Measurements from ENCODE around the gene LPIN3. TPM values are rescaled to one million over a fixed set of nuclear protein-coding genes. Genes with fewer than 3 reads are reported as not detected.

Gene LPIN3
- total and polyA plus RNA-seq, 2 of the 4 experiments (the other 2 are of a cell fraction), result 2.3 to 8.3 TPM

GRCh38 chr20:41387444-41387851 lies 46.8 kb downstream of the LPIN3 start:
- Histone ChIP-seq H3K4me1 (ENCODE audit: control insufficient read depth, insufficient read depth, low read length) (no peaks in the 10 kb centered on the region), H2AFZ (replicated peaks; ENCODE audit: low read length, poor library complexity) (no peak overlapping the region), H3K9me3 (ENCODE audit: control insufficient read depth, insufficient read depth, low read length) (no peaks in the 10 kb centered on the region), H2BK20ac (ENCODE audit: low read depth, low read length) (no peak overlapping the region), H3K9me1 (ENCODE audit: insufficient read depth, low read length) (no peaks in the 10 kb centered on the region), H2AK9ac (replicated peaks; ENCODE audit: low read depth, low read length, poor library complexity) (no peak overlapping the region), H2BK15ac (ENCODE audit: low read depth, low read length) (no peak overlapping the region), H3K36me3 (ENCODE audit: control insufficient read depth, insufficient read depth, low read length) (no peaks in the 10 kb centered on the region), H4K5ac (ENCODE audit: low read depth, low read length) (no peak overlapping the region), H2BK120ac (ENCODE audit: low read depth, low read length) (no peak overlapping the region), H4K91ac (ENCODE audit: insufficient read depth, low read depth, low read length) (no peak overlapping the region), H3K27ac (ENCODE audit: insufficient read depth, low read length) (no peak overlapping the region), H3K27me3 (ENCODE audit: control insufficient read depth, insufficient read depth, low read length) (peaks cover 12% of the 10 kb centered on the region), H3K9ac (ENCODE audit: low read depth, low read length) (no peak overlapping the region), H3K23ac (ENCODE audit: low read depth, low read length) (no peak overlapping the region), H3K14ac (replicated peaks; ENCODE audit: low read depth, low read length) (no peak overlapping the region), H3K79me1 (ENCODE audit: low read depth in 1 of 2, low read length in 2 of 2) (no peaks in the 10 kb centered on the region), H3K4ac (ENCODE audit: low read depth, low read length) (no peak overlapping the region), H4K20me1 (ENCODE audit: insufficient read depth, low read length) (no peaks in the 10 kb centered on the region), H3K4me3 (ENCODE audit: insufficient read depth, low read depth, low read length) (no peak overlapping the region), H4K8ac (ENCODE audit: low read depth in 2 of 2, low read length in 2 of 2) (no peak overlapping the region), H2BK5ac (ENCODE audit: low read depth, low read length, poor library complexity, severe bottlenecking) (no peak overlapping the region), H3K4me2 (ENCODE audit: low read depth, low read length) (no peak overlapping the region), H3K56ac (ENCODE audit: extremely low read depth, insufficient read depth, low read length) (no peak overlapping the region), H2AK5ac (ENCODE audit: low read depth, low read length) (no peak overlapping the region), H3K18ac (ENCODE audit: low read depth, low read length) (no peak overlapping the region)
- in situ Hi-C loops (cut with MboI; ENCODE audit: low sequenced_read_pairs) (no loop called here), intact Hi-C loops (cut with micrococcal nuclease) (no loop called here), dilution Hi-C loops (cut with HindIII; ENCODE audit: low sequenced_read_pairs, unreplicated experiment) (no loop called here)
- ATAC-seq (ENCODE audit: low read depth), result no peak
- BruUV-seq (replicated peaks), result no TSS peak
- DNase-seq, result no peak
- no CpG with 5 or more reads among the region's 9 CpGs for WGBS, 2 experiments (ENCODE audit: extremely low coverage in 2 of 2, insufficient read length in 1 of 2)
- POLR2A ChIA-PET (ENCODE audit: unreplicated experiment), result no interaction called here
- CTCF ChIA-PET, result no interaction called here
- TF ChIP-seq RFX5 (IDR thresholded peaks at IDR 0.05; ENCODE audit: low read depth, low read length) (no peak), RCOR1 (IDR thresholded peaks at IDR 0.05; ENCODE audit: insufficient replicate concordance, low read length) (no peak), BHLHE40 (IDR thresholded peaks at IDR 0.05; ENCODE audit: low read depth, low read length) (no peak), SMC3 (IDR thresholded peaks at IDR 0.05; ENCODE audit: low read depth, low read length) (no peak), CHD1 (IDR thresholded peaks at IDR 0.05; ENCODE audit: low read depth, low read length) (no peak), RAD21 (IDR thresholded peaks at IDR 0.05; ENCODE audit: low read length) (no peak), CEBPB (IDR thresholded peaks at IDR 0.05; ENCODE audit: low read depth, low read length) (no peak), USF2 (IDR thresholded peaks at IDR 0.05; ENCODE audit: low read depth, low read length) (no peak)

All from IMR-90 (cell line).